Caco-2 (cell line): Measurements from ENCODE around the gene ARHGAP21. TPM values are rescaled to one million over a fixed set of nuclear protein-coding genes. Genes with fewer than 3 reads are reported as not detected.

Experiments used
- BruUV-seq: library from RNA; stranded (reverse); fragments of 400-500 nt; replicated peaks from 2 replicates; lab custom pipeline; 2021; lab: Mats Ljungman, UMichigan
- CTCF ChIA-PET: fragments of 300-600 bp; sonication (Branson Sonifier 250); formaldehyde crosslinking; loops from one replicate; lab custom pipeline; 2022; ENCODE audit warnings: antibody characterized with exemption; lab: Charles Lee
- POLR2A ChIA-PET: fragments of 300-600 bp; sonication (Branson Sonifier 250); formaldehyde crosslinking; loops from one replicate; lab custom pipeline; 2022; ENCODE audit warnings: antibody characterized with exemption; lab: Charles Lee
- DNase-seq, 2 experiments: peaks; one replicate each; pipeline versions ENCODE4 v3.0.0 to v3.0.0-alpha.2; 2020 to 2022
- H3K27me3 ChIP-seq: replicated peaks from 2 replicates; pipeline ENCODE4 v1.6.0; 2011; ENCODE audit warnings: low read length; ENCODE audit not compliant: control insufficient read depth, insufficient read depth
- H3K36me3 ChIP-seq: 2 replicates; pipeline ENCODE4 v1.5.1; 2011; ENCODE audit warnings: low read length; ENCODE audit not compliant: control insufficient read depth, insufficient read depth
- H3K4me1 ChIP-seq: fragments of 250-450 bp; sonication (Bioruptor Pico); 2 replicates; pipeline ENCODE4 v1.5.1; 2020; ENCODE audit warnings: mild to moderate bottlenecking
- H3K4me3 ChIP-seq: 2 replicates; pipeline ENCODE4 v1.5.1; 2011; ENCODE audit warnings: low read depth, mild to moderate bottlenecking, control low read depth, low read length
- H3K9me3 ChIP-seq: fragments of 250-450 bp; sonication (Bioruptor Pico); 2 replicates; pipeline ENCODE4 v1.5.1; 2020; ENCODE audit warnings: mild to moderate bottlenecking, moderate library complexity
- H3K27ac Mint-ChIP-seq: one replicate; pipeline ENCODE4 v1.8.0; 2022; ENCODE audit warnings: mixed read lengths; ENCODE audit not compliant: unreplicated experiment
- H3K27me3 Mint-ChIP-seq: one replicate; pipeline ENCODE4 v1.8.0; 2022; ENCODE audit warnings: mixed read lengths; ENCODE audit not compliant: insufficient read depth, unreplicated experiment
- H3K36me3 Mint-ChIP-seq: one replicate; pipeline ENCODE4 v1.8.0; 2022; ENCODE audit warnings: mild to moderate bottlenecking, mixed read lengths; ENCODE audit not compliant: insufficient read depth, unreplicated experiment
- H3K4me1 Mint-ChIP-seq: one replicate; pipeline ENCODE4 v1.8.0; 2022; ENCODE audit warnings: low read depth, mixed read lengths; ENCODE audit not compliant: unreplicated experiment
- H3K4me3 Mint-ChIP-seq: one replicate; pipeline ENCODE4 v1.8.0; 2022; ENCODE audit warnings: mild to moderate bottlenecking, moderate library complexity, mixed read lengths; ENCODE audit not compliant: unreplicated experiment
- H3K9me3 Mint-ChIP-seq: one replicate; pipeline ENCODE4 v1.8.0; 2022; ENCODE audit warnings: mixed read lengths; ENCODE audit not compliant: unreplicated experiment
- intact Hi-C: fragments of 100-400 bp; cut with micrococcal nuclease; formaldehyde crosslinking; loops from one replicate; pipeline ENCODE4 v1.10.0; 2022; ENCODE audit not compliant: unreplicated experiment
- total RNA-seq: library from RNA; stranded (reverse); gene quantifications from 2 replicates; pipeline ENCODE4 v1.2.3, GENCODE V29; 2022
- TF ChIP-seq, protein P1 (sequence below), 2 experiments: fragments of 200-600 bp in 1 of 2; IDR thresholded peaks; 1 replicate in 1 of 2; 2 replicates in 1 of 2; pipeline versions ENCODE4 v1.5.1 to v1.8.0; 2011 to 2022; ENCODE audit warnings: antibody characterized with exemption in 1 of 2, control low read depth in 1 of 2, inconsistent platforms in 1 of 2, low read depth in 1 of 2, low read length in 1 of 2, mild to moderate bottlenecking in 1 of 2, moderate library complexity in 1 of 2; ENCODE audit not compliant: insufficient read depth in 1 of 2, severe bottlenecking in 1 of 2, unreplicated experiment in 1 of 2

Gene ARHGAP21
- total RNA-seq, 1 experiment from 2014 or later = 99.1 TPM

DNA sequence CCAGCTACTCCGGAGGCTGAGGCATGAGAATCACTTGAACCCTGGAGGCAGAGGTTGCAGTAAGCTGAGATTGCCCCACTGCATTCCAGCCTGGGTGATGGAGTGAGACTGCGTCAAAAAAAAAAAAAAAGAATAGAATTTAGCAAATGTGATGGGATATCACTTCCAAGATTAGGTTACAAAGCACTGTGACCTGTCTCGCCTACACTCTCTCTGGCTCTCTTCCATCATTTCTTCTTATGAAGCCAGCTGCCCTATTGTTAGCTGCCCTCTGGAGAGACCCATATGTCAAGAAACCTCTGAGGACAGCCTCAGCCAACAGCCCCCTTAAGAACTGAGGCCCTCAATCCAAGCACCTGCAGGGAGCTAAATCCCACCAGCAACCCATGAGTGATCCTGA, 28.2 kb downstream of the ARHGAP21 start:
- no peak overlapping the region for H3K4me3 Mint-ChIP-seq
- intact Hi-C loops = no loop called here
- TF ChIP-seq, protein P1, sequence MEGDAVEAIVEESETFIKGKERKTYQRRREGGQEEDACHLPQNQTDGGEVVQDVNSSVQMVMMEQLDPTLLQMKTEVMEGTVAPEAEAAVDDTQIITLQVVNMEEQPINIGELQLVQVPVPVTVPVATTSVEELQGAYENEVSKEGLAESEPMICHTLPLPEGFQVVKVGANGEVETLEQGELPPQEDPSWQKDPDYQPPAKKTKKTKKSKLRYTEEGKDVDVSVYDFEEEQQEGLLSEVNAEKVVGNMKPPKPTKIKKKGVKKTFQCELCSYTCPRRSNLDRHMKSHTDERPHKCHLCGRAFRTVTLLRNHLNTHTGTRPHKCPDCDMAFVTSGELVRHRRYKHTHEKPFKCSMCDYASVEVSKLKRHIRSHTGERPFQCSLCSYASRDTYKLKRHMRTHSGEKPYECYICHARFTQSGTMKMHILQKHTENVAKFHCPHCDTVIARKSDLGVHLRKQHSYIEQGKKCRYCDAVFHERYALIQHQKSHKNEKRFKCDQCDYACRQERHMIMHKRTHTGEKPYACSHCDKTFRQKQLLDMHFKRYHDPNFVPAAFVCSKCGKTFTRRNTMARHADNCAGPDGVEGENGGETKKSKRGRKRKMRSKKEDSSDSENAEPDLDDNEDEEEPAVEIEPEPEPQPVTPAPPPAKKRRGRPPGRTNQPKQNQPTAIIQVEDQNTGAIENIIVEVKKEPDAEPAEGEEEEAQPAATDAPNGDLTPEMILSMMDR (IDR thresholded peaks at IDR 0.05; ENCODE audit: insufficient read depth in 1 of 2, low read depth in 1 of 2, low read length in 1 of 2, severe bottlenecking in 1 of 2, unreplicated experiment in 1 of 2) = no peak
- no peaks in the 10 kb centered on the region for H3K27me3 ChIP-seq
- ChIA-PET CTCF (interaction anchor here (0.7 kb wide), 1 partner anchor 1692 kb away, joined by 3 read pairs; no protein-coding TSS in a partner anchor), POLR2A (no interaction called here)
- peaks cover 16% of the 10 kb centered on the region for H3K36me3 Mint-ChIP-seq
- no peaks in the 10 kb centered on the region for H3K27me3 Mint-ChIP-seq
- peaks cover 28% of the 10 kb centered on the region for H3K4me1 ChIP-seq
- no peak overlapping the region for H3K27ac Mint-ChIP-seq
- no peak for DNase-seq
- no peak overlapping the region for H3K4me3 ChIP-seq
- no peaks in the 10 kb centered on the region; the same call in 1 of the 2 replicates for H3K36me3 ChIP-seq
- no peaks in the 10 kb centered on the region for H3K9me3 Mint-ChIP-seq
- no TSS peak for BruUV-seq
- H3K4me1 Mint-ChIP-seq = peaks cover 42% of the 10 kb centered on the region
- no peaks in the 10 kb centered on the region for H3K9me3 ChIP-seq

DNA sequence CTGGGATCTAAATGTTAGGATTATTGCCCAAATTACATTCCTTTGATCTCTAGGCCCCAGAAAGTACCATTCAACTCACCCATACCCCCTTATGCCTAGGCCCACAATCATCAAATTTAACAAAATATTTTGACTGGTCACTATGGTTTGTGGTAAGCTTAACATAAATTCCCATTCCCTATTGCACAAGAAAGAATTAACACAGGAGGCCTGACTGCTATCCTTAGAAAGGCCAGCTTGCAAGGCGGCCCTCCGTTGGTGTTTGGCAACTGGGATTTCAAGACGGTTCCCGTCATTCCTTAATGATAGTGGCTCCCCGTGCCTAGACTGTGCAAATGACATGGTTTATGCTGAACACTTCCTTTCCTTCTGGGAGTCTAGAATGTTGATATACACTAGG, 29.6 kb downstream of the ARHGAP21 start:
- H3K36me3 ChIP-seq = no peaks in the 10 kb centered on the region; the same call in 1 of the 2 replicates
- TF ChIP-seq, protein P1 (IDR thresholded peaks at IDR 0.05; ENCODE audit: insufficient read depth in 1 of 2, low read depth in 1 of 2, low read length in 1 of 2, severe bottlenecking in 1 of 2, unreplicated experiment in 1 of 2) = no peak
- H3K4me3 ChIP-seq = no peak overlapping the region
- H3K4me1 ChIP-seq = peaks cover 16% of the 10 kb centered on the region
- H3K9me3 Mint-ChIP-seq = no peaks in the 10 kb centered on the region
- DNase-seq = no peak
- no peaks in the 10 kb centered on the region for H3K27me3 ChIP-seq
- H3K27ac Mint-ChIP-seq = no peak overlapping the region
- CTCF ChIA-PET = no interaction called here
- H3K4me3 Mint-ChIP-seq = no peak overlapping the region
- no peaks in the 10 kb centered on the region for H3K9me3 ChIP-seq
- BruUV-seq = no TSS peak
- peaks cover 33% of the 10 kb centered on the region for H3K4me1 Mint-ChIP-seq
- intact Hi-C loops = no loop called here
- POLR2A ChIA-PET = interaction anchor here (0.6 kb wide), 1 partner anchor 15 kb away, joined by 5 read pairs; no protein-coding TSS in a partner anchor
- H3K36me3 Mint-ChIP-seq = peaks cover 7% of the 10 kb centered on the region
- no peaks in the 10 kb centered on the region for H3K27me3 Mint-ChIP-seq

DNA sequence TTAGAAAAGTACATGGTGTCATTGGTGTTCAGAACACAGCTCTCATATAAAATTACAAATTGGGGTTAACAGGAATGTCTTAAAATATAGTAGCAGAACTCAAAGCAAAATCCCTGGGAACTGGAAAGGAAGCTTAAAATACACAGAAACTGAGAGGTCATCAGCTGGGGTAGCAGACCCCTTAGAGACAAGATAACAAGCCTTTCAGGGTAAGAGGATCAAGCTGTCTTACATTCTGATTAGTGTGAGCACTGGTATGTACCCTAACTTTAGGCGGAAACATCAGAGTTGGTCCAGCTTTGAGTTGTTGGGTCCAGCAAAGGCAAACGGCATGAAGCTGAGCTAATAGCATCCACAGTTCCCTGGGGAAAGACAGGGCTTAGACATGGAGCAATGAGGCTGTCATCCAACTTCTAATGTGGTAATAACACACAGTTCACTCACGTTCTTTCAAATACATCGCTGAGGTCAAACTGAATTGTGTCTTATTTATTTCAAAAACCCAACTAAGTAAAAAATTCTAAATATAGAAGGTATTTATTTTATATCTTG, 32.6 kb downstream of the ARHGAP21 start:
- TF ChIP-seq, protein P1 (IDR thresholded peaks at IDR 0.05; ENCODE audit: insufficient read depth in 1 of 2, low read depth in 1 of 2, low read length in 1 of 2, severe bottlenecking in 1 of 2, unreplicated experiment in 1 of 2) = no peak
- CTCF ChIA-PET = no interaction called here
- BruUV-seq = no TSS peak
- Mint-ChIP-seq H3K36me3 (no peaks in the 10 kb centered on the region), H3K27me3 (no peaks in the 10 kb centered on the region), H3K27ac (no peak overlapping the region), H3K4me3 (no peak overlapping the region), H3K4me1 (peaks cover 12% of the 10 kb centered on the region), H3K9me3 (no peaks in the 10 kb centered on the region)
- Histone ChIP-seq H3K36me3 (no peaks in the 10 kb centered on the region; the same call in 1 of the 2 replicates), H3K4me3 (no peak overlapping the region), H3K27me3 (no peaks in the 10 kb centered on the region), H3K9me3 (no peaks in the 10 kb centered on the region), H3K4me1 (peaks cover 3% of the 10 kb centered on the region; the same call in 1 of the 2 replicates)
- DNase-seq = no peak
- POLR2A ChIA-PET = no interaction called here
- intact Hi-C loops = no loop called here
